ENCODE data around the gene HERPUD1.

DNA sequence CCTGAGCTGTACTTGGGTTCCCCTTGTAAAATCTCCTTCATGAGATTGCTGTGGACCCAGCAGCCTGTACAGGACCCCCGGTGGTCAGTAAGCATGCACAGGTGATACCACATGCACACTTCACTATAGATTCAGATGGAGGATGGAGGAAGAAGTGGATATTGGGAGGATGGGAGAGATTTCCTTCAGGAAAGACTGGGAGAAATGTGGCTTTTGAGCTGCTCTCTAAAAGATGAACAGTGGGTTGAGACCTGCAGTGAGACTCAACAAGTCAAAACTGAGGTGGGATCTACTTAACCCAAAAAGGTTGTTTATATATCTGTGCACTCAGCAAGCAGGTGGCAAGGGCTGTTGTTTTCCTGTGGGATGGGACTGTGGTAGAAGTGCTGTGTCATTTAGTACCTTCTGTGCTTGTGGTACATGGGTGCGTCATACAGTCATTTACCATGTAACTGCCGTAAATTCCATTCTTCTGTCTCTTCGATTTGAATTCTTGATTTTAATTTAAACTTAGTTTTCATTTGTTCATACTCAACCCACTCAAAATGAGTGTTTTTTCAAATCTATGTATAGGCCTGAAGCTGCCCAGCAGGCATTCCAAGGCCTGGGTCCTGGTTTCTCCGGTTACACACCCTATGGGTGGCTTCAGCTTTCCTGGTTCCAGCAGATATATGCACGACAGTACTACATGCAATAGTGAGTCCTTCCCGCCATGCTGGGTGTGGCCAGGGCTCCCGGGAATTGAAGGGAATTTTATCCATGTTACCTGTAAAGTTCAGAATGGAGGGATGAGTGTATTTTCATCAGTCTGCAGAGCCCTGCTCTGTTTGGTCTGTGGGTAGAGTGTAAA, 6.9 kb downstream of the HERPUD1 start:
- TF ChIP-seq ZNF324 (tag by site-specific recombination; IDR thresholded peaks at IDR 0.05) (no peak), ZNF626 (tag by site-specific recombination; IDR thresholded peaks at IDR 0.05) (no peak), CTCF (tag by site-specific recombination; IDR thresholded peaks at IDR 0.05) (no peak), BCL11B (tag by site-specific recombination; IDR thresholded peaks at IDR 0.05; ENCODE audit: low read depth) (no peak), OSR2 (tag by site-specific recombination; IDR thresholded peaks at IDR 0.05) (no peak), ZFP41 (tag by site-specific recombination; IDR thresholded peaks at IDR 0.05; ENCODE audit: borderline replicate concordance) (no peak), KLF16 (tag by site-specific recombination; IDR thresholded peaks at IDR 0.05) (no peak), ZNF580 (tag by site-specific recombination; IDR thresholded peaks at IDR 0.05) (no peak), ZNF654 (tag by site-specific recombination; IDR thresholded peaks at IDR 0.05; ENCODE audit: low read depth) (no peak), ZBTB7A (tag by site-specific recombination; IDR thresholded peaks at IDR 0.05; ENCODE audit: low read depth) (no peak)
- TF ChIP-seq, protein P1, sequence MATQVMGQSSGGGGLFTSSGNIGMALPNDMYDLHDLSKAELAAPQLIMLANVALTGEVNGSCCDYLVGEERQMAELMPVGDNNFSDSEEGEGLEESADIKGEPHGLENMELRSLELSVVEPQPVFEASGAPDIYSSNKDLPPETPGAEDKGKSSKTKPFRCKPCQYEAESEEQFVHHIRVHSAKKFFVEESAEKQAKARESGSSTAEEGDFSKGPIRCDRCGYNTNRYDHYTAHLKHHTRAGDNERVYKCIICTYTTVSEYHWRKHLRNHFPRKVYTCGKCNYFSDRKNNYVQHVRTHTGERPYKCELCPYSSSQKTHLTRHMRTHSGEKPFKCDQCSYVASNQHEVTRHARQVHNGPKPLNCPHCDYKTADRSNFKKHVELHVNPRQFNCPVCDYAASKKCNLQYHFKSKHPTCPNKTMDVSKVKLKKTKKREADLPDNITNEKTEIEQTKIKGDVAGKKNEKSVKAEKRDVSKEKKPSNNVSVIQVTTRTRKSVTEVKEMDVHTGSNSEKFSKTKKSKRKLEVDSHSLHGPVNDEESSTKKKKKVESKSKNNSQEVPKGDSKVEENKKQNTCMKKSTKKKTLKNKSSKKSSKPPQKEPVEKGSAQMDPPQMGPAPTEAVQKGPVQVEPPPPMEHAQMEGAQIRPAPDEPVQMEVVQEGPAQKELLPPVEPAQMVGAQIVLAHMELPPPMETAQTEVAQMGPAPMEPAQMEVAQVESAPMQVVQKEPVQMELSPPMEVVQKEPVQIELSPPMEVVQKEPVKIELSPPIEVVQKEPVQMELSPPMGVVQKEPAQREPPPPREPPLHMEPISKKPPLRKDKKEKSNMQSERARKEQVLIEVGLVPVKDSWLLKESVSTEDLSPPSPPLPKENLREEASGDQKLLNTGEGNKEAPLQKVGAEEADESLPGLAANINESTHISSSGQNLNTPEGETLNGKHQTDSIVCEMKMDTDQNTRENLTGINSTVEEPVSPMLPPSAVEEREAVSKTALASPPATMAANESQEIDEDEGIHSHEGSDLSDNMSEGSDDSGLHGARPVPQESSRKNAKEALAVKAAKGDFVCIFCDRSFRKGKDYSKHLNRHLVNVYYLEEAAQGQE (tag by site-specific recombination; IDR thresholded peaks at IDR 0.05) = no peak

Data from HEK293 (cell line).